Measurements from ENCODE around the gene SHB. TPM values are rescaled to one million over a fixed set of nuclear protein-coding genes. Genes with fewer than 3 reads are reported as not detected.

The SHB gene
- total RNA-seq, 1 donor from 2014 or later = 1.1 TPM

- H3K27ac Mint-ChIP-seq = no peak overlapping the region
- TF ChIP-seq CTCF (IDR thresholded peaks at IDR 0.05) (no peak), EZH2phosphoT487 (IDR thresholded peaks at IDR 0.05) (no peak), EZH2 (IDR thresholded peaks at IDR 0.05) (no peak)
- peaks cover 5% of the 10 kb centered on the region for H3K4me1 ChIP-seq
- peaks cover 13% of the 10 kb centered on the region for H3K4me1 Mint-ChIP-seq
- H3K36me3 Mint-ChIP-seq = peaks cover 3% of the 10 kb centered on the region
- H3K4me3 Mint-ChIP-seq = no peak overlapping the region
- H3K9me3 Mint-ChIP-seq = no peaks in the 10 kb centered on the region
- no peak overlapping the region for H3K9ac ChIP-seq
- H2AFZ ChIP-seq (replicated peaks) = no peak overlapping the region
- H3K79me2 ChIP-seq (ENCODE audit: low read depth) = no peaks in the 10 kb centered on the region
- H3K4me2 ChIP-seq = no peak overlapping the region
- H3K27ac ChIP-seq = no peak overlapping the region
- H4K20me1 ChIP-seq (ENCODE audit: low read depth) = no peaks in the 10 kb centered on the region
- H3F3A ChIP-seq (ENCODE audit: low read depth) = no peaks in the 10 kb centered on the region
- no peaks in the 10 kb centered on the region for H3K27me3 ChIP-seq
- peaks cover 2% of the 10 kb centered on the region for H3K27me3 Mint-ChIP-seq (ENCODE audit: insufficient read depth, low read depth)
- DNase-seq (ENCODE audit: low spot score) = no peak
- no peaks in the 10 kb centered on the region for H3K36me3 ChIP-seq
- H3K4me3 ChIP-seq = no peak overlapping the region
- no peaks in the 10 kb centered on the region for H3K9me3 ChIP-seq (ENCODE audit: low read depth)
Measured at GRCh38 chr9:37914154-37914551, 154.9 kb downstream of the SHB start.

GRCh38 chr9:37913480-37914153, 155.4 kb downstream of the SHB start:
- no peak overlapping the region for H3K9ac ChIP-seq
- no peaks in the 10 kb centered on the region for H3K36me3 ChIP-seq
- no peak overlapping the region for H3K4me2 ChIP-seq
- H3K79me2 ChIP-seq (ENCODE audit: low read depth) = no peaks in the 10 kb centered on the region
- no peaks in the 10 kb centered on the region for H3F3A ChIP-seq (ENCODE audit: low read depth)
- no peak overlapping the region for H3K27ac Mint-ChIP-seq
- H3K4me1 ChIP-seq = no peaks in the 10 kb centered on the region
- DNase-seq (ENCODE audit: low spot score) = peak; percentile 94
- TF ChIP-seq CTCF (IDR thresholded peaks at IDR 0.05) = peak; percentile 98
- TF ChIP-seq EZH2 (IDR thresholded peaks at IDR 0.05) = no peak
- peaks cover 11% of the 10 kb centered on the region for H3K4me1 Mint-ChIP-seq
- H3K9me3 ChIP-seq (ENCODE audit: low read depth) = no peaks in the 10 kb centered on the region
- H3K4me3 ChIP-seq = no peak overlapping the region
- H3K9me3 Mint-ChIP-seq = no peaks in the 10 kb centered on the region
- H3K36me3 Mint-ChIP-seq = peaks cover 3% of the 10 kb centered on the region
- H3K27ac ChIP-seq = no peak overlapping the region
- no peaks in the 10 kb centered on the region for H3K27me3 ChIP-seq
- no peak overlapping the region for H3K4me3 Mint-ChIP-seq
- peaks cover 2% of the 10 kb centered on the region for H3K27me3 Mint-ChIP-seq (ENCODE audit: insufficient read depth, low read depth)
- H4K20me1 ChIP-seq (ENCODE audit: low read depth) = no peaks in the 10 kb centered on the region
- no peak overlapping the region for H2AFZ ChIP-seq (replicated peaks)

- no peak overlapping the region for H3K27ac ChIP-seq
- H4K20me1 ChIP-seq (ENCODE audit: low read depth) = no peaks in the 10 kb centered on the region
- H2AFZ ChIP-seq (replicated peaks) = peak overlapping the region; percentile 76
- H3K4me3 Mint-ChIP-seq = no peak overlapping the region
- H3K4me2 ChIP-seq = no peak overlapping the region
- H3K4me1 ChIP-seq = no peaks in the 10 kb centered on the region
- no peaks in the 10 kb centered on the region for H3K36me3 ChIP-seq
- no peaks in the 10 kb centered on the region for H3K36me3 Mint-ChIP-seq
- peaks cover 3% of the 10 kb centered on the region for H3K27me3 Mint-ChIP-seq (ENCODE audit: insufficient read depth, low read depth)
- no peaks in the 10 kb centered on the region for H3K27me3 ChIP-seq
- peaks cover 5% of the 10 kb centered on the region for H3K4me1 Mint-ChIP-seq
- H3K79me2 ChIP-seq (ENCODE audit: low read depth) = no peaks in the 10 kb centered on the region
- H3K9me3 ChIP-seq (ENCODE audit: low read depth) = no peaks in the 10 kb centered on the region
- H3K27ac Mint-ChIP-seq = no peak overlapping the region
- no peak overlapping the region for H3K9ac ChIP-seq
- H3K4me3 ChIP-seq = no peak overlapping the region
- H3F3A ChIP-seq (ENCODE audit: low read depth) = no peaks in the 10 kb centered on the region
- TF ChIP-seq EZH2phosphoT487 (IDR thresholded peaks at IDR 0.05) = no peak
- no peak for TF ChIP-seq CTCF (IDR thresholded peaks at IDR 0.05)
- no peak for TF ChIP-seq EZH2 (IDR thresholded peaks at IDR 0.05)
- DNase-seq (ENCODE audit: low spot score) = no peak
- H3K9me3 Mint-ChIP-seq = no peaks in the 10 kb centered on the region
Measured at GRCh38 chr9:37911271-37911681, 157.8 kb downstream of the SHB start.
